Hypothalamus (tissue), 51 donors: Measurements from ENCODE around the gene ZNF445.
"Not testable (repeated sequence)": the region's sequence is repeated elsewhere in the genome, so short reads cannot be mapped to it uniquely, and the experiment has no call there.

Source experiments
- DNase-seq, 51 donors: peaks; one replicate each; lab custom pipeline; 2025; lab: John Stamatoyannopoulos, UW

Gene ZNF445

GRCh38 chr3:44411031-44411645 is 66.3 kb downstream of the ZNF445 start:
- DNase-seq, result no peak

DNA sequence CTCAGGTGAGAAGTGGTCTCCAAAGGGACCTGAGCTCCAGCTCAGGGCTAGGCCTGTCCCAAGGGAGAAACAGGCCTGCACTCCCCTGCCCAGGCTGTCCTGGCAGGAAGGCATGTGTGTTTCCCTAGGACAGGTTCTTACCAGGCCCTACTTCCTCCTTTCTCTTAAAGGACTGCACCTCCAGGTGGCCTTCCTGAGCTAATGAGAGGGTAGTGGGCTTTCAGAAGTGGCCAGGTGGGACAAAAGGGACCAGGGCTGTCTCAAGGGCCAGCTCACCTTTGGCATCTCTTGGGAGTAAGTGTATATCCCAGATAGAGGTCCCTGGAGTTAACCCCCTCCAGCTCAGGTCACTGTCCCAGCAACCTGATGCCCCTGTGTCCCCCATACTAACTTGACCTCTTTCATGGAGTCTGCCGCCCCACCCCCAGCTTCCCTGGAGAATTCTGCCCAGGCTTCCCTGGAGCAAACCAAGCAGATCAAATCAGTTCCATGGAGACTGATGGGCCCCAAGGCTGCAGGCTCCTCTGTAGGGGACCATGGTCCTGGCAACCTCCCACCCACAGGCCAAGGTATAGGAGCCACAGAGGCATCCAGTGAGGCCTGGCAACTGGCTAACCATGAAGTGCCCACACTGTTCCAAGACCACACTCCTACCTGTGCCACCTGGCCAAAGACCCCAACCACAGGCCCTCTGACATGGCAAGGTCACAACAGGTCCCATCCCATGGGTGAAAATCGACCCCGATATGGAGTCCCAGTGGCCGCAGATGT is 67.6 kb downstream of the ZNF445 start:
- DNase-seq, result no peak

GRCh38 chr3:44402548-44402947 is 74.9 kb downstream of the ZNF445 start:
- DNase-seq, result no peak

DNA sequence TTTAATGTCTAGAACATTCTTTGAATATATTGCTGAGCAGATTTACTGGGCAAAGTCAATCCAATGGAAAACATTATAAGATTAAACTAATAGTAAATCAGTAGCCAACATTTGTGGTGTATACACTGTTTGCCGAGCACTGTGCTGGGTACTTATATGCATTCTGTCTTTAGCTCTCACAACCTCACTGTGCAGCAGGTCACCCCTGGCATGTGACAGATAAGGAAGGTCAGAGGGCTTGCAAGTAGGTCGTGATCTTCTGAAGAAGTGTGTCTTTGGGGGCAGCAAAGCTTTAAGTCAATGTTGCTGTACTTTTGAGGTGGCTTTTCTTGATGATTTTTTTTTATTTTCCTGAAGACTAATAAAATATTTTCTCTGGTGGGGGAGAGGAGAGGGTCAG is 76.7 kb downstream of the ZNF445 start:
- DNase-seq, result no peak

DNA sequence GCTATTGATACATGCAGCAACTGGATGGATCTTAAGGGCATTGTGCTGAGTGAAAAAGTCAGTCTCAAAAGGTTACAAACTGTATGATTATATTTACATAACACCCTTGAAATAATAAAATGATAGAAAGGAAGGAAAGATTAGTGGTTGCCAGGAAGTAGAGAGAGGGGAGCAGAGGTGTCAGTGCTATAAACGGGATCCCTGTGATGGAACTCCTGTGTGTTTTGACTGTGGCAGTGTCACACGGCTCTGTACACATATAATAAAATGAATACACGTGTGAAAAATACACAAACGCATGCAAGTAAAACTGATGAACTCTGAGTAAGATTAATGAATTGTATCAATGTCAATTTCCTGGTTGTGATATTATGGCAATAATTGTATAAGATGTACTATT is 78.6 kb downstream of the ZNF445 start:
- no peak for DNase-seq

DNA sequence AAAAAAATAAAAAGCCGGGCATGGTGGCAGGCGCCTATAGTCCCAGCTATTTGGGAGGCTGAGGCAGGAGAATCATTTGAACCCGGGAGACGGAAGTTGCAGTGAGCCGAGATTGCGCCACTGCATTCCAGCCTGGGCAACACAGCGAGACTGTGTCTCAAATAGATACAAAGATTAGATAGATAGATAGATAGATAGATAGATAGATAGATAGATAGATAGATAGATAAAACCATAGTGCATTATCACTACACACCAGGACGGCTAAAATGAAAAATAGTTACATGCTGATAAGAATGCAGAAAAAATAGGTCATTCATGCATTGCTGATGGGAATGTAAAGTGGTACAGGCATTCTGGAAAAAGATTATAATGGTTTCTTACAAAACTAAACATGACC is 79.2 kb downstream of the ZNF445 start:
- DNase-seq, result not testable (repeated sequence)

DNA sequence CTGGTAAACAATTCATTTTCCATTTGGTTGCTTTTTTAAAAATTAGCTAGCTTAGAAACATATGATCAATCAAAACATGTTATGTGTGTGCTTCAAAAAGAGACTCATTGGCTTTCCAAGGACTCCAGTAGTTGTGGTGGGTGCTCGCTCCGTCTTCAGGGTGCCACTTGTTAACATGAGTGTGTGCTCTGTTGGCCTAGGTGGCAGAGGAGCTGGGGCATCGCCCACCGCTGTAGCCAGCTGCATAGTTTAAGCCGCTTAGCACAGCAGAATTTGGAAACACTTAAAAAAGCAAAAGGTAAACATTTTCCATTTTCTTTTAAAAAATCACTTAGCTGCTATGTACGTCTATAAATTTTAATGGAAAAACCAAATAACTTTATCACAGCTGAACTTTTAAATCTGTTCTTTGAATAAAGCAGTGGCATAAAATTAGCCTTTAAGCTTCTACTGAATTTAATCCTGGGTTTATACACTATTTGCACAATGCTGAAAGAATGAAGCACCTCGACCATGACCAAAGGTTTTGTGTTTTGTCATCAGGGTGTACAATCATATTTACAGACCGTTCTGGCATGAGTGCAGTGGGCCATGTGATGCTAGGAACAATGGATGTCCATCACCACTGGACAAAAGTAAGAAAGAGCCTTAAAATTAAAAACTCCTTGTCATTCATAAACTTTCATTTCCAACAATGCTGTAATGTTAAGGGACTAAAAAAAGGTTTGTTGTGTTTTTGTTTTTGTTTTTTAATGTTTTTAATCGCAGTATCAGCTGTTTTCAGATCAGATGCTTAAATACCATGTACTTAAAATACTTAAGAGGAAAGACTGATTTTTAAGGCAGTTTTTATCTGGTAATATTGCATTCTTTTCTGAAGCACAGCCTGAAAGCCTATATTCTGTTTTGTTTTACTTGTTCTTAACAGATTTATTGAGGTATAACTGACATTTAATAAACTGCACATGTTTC is 81.0 kb downstream of the ZNF445 start:
- no peak for DNase-seq

DNA sequence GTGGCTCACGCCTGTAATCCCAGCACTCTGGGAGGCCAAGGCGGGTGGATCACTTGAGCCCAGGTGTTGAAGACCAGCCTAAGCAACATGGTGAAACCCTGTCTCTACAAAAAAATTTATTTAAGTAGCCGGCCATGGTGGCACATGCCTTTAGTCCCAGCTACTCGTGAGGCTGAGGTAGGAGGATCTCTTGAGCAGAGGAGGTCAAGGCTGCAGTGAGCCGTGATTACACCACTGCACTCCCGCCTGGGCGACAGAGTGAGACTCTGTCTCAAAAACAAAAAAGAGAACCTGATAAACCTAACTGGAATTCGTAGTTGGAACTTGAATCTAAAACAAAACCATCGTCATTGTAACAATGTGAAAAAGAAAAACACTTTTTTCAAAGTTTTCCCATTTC is 81.8 kb downstream of the ZNF445 start:
- no peak for DNase-seq

DNA sequence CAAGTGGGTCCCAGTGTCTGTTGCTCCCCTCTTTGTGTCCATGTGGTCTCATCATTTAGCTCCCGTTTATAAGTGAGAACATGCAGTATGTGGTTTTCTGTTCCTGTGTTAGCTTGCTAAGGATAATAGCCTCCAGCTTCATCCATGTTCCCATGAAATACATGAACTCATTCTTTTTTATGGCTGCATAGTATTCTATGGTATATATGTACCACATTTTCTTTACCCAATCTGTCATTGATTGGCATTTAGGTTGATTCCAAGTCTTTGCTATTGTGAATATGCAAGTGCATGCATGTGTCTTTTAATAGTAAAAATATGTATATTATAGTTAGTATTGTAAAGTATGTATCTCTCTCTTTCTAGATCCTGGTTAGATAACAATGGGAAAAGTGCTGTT is 85.0 kb downstream of the ZNF445 start:
- DNase-seq, result no peak

DNA sequence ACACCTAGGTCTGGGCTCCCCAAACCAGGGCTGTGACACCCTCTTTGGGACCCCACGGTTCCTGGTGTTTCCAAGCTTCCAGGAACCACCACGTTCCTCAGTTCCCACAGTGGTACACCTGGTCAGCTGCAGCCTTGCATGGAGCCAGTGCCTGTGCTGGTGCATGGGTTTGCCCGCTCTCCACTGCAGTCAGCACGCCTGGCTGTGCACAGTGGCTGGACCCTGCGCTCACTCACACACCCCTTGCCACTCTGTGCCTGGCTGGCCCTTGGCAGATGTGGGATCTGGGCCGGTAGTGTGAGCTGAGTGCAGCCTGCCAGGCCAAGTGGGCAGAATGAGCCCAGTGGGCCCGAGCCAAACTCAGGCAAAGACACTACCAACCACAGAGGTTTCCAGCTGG is 90.1 kb downstream of the ZNF445 start:
- no peak for DNase-seq
